ENCODE measurements around the gene NHLRC4. TPM values are rescaled to one million over a fixed set of nuclear protein-coding genes. Genes with fewer than 3 reads are reported as not detected.
A peak's percentile ranks its signal among the peaks of the same experiment; 100 is the strongest.

Gene NHLRC4
- total and polyA plus RNA-seq, 2 of the 13 experiments (the other 11 are each of a cell fraction or from before 2014, with no cell fraction given) = 0.40 to 0.59 TPM

- TF ChIP-seq ZNF318 (CRISPR knock-in tag; IDR thresholded peaks at IDR 0.05) = no peak
- no peak for TF ChIP-seq SIN3B (IDR thresholded peaks at IDR 0.05; ENCODE audit: low read length)
- TF ChIP-seq ZNF850 (CRISPR knock-in tag; conservative IDR thresholded peaks at IDR 0.05) = no peak
- no peak for TF ChIP-seq AFF4 (CRISPR knock-in tag; IDR thresholded peaks at IDR 0.05)
- TF ChIP-seq ZNF24 (IDR thresholded peaks at IDR 0.05) = no peak
- no peak for TF ChIP-seq HBP1 (CRISPR knock-in tag; IDR thresholded peaks at IDR 0.05; ENCODE audit: low read depth)
- TF ChIP-seq ZNF414 (CRISPR knock-in tag; IDR thresholded peaks at IDR 0.05) = peak; percentile 94; the same call in 1 of the 2 replicates
- TF ChIP-seq ZNF503 (CRISPR knock-in tag; IDR thresholded peaks at IDR 0.05) = no peak; the same call in 1 of the 2 replicates
- peak; percentile 99 for TF ChIP-seq HNF4A (CRISPR knock-in tag; IDR thresholded peaks at IDR 0.05)
- peak; percentile 80; the same call in 1 of the 2 replicates for TF ChIP-seq HOXA3 (CRISPR knock-in tag; IDR thresholded peaks at IDR 0.05)
- 0 out of 2 replicates have a peak, but pooled peaks have one; percentile 34 for TF ChIP-seq ZNF510 (CRISPR knock-in tag; IDR thresholded peaks at IDR 0.05; ENCODE audit: low read depth)
- TF ChIP-seq NAIF1 (CRISPR knock-in tag; IDR thresholded peaks at IDR 0.05; ENCODE audit: borderline replicate concordance) = 0 out of 2 replicates have a peak, but pooled peaks have one; percentile 77
These were observed 8.3 kb upstream of the NHLRC4 start (continued) for GRCh38 chr16:558298-559020.
